Motor neuron (in vitro differentiated cells): ENCODE results near the gene SCMH1. TPM values are rescaled to one million over a fixed set of nuclear protein-coding genes. Genes with fewer than 3 reads are reported as not detected.

Source experiments
- ATAC-seq, 8 experiments: fragments of 200-7000 bp; cut with Tn5 transposase; replicated peaks in 6 of 8; 2 replicates each; pipeline ENCODE4 v1.8.0; 2021; ENCODE audit warnings: mild to moderate bottlenecking in 8 of 8, moderate library complexity in 8 of 8
- H3K27ac ChIP-seq, 2 donors: fragments of 250-450 bp; sonication (Bioruptor Pico); 2 replicates each; pipeline ENCODE4 v1.9.0; 2021; ENCODE audit warnings: antibody characterized with exemption in 2 of 2, mild to moderate bottlenecking in 2 of 2, moderate library complexity in 1 of 2
- H3K4me1 ChIP-seq, 2 donors: fragments of 250-450 bp; sonication (Bioruptor Pico); replicated peaks in 1 of 2; 2 replicates each; pipeline ENCODE4 v1.6.1; 2021; ENCODE audit warnings: antibody characterized with exemption in 2 of 2, mild to moderate bottlenecking in 2 of 2, moderate library complexity in 1 of 2
- H3K4me3 ChIP-seq, 5 donors: fragments of 250-450 bp; sonication (Bioruptor Pico); 2 replicates each; pipeline ENCODE4 v1.9.0; 2021; ENCODE audit warnings: antibody characterized with exemption in 5 of 5, mild to moderate bottlenecking in 5 of 5, moderate library complexity in 4 of 5
- WGBS, 10 experiments: fragments of 450-650 bp; shearing (Covaris generic); methylation state at CpG; one replicate each; pipeline ENCODE4 v1.0.0; 2022; 5-methylcytosine and 5-hydroxymethylcytosine counted together
- in situ Hi-C, 9 experiments: fragments of 400-800 bp; cut with MboI; loops; one replicate each; pipeline ENCODE4 v1.15.0; 2021; ENCODE audit warnings: low sequenced_read_pairs in 9 of 9, low pct_unique_long_range_greater_than_20kb in 2 of 9; ENCODE audit not compliant: unreplicated experiment in 9 of 9
- total RNA-seq, 8 experiments: library from RNA; unstranded; fragments of 300-600 nt; gene quantifications; 2 replicates each; pipeline versions ENCODE4 v1.2.3 to v1.2.4, GENCODE V29; 2022

The SCMH1 gene
- total RNA-seq, 8 experiments from 2014 or later = 8.8 to 40.9 (median 30.1) TPM

- WGBS, 10 experiments = 58 to 100% (median 90%) methylated on average over 1 to 2 of the region's 2 CpGs; no CpG with 5 or more reads in 3 of the 10 experiments
- Histone ChIP-seq H3K27ac (no peak overlapping the region), H3K4me3 (no peak overlapping the region), H3K4me1 (no peaks in the 10 kb centered on the region)
- in situ Hi-C loops = loop anchor here in 1 of 9 experiments (25.0 kb wide), 1 partner anchor 193 kb away; the partner anchor contains the start of gene SCMH1
- ATAC-seq = peak in 1 of 8 experiments; percentile 33
Observed at GRCh38 chr1:41044187-41044586, 197.9 kb downstream of the SCMH1 start.

- no peak overlapping the region for H3K4me3 ChIP-seq
- H3K4me1 ChIP-seq = no peaks in the 10 kb centered on the region
- H3K27ac ChIP-seq = no peak overlapping the region
- no peak for ATAC-seq
- WGBS, 10 experiments = 82 to 100% (median 100%) methylated on average over 1 to 3 of the region's 3 CpGs; no CpG with 5 or more reads in 3 of the 10 experiments
- in situ Hi-C loops = loop anchor here in 1 of 9 experiments (25.0 kb wide), 1 partner anchor 196 kb away; the partner anchor contains the start of gene SCMH1
Observed at GRCh38 chr1:41041614-41042270, 200.4 kb downstream of the SCMH1 start.

- no peak overlapping the region for H3K27ac ChIP-seq
- in situ Hi-C loops = loop anchor here in 1 of 9 experiments (25.0 kb wide), 1 partner anchor 199 kb away; the partner anchor contains the start of gene SCMH1
- ATAC-seq = no peak
- H3K4me3 ChIP-seq = no peak overlapping the region
- 71 to 100% (median 93%) methylated on average over 1 to 5 of the region's 5 CpGs; no CpG with 5 or more reads in 1 of the 10 experiments for WGBS, 10 experiments
- H3K4me1 ChIP-seq = no peaks in the 10 kb centered on the region
Observed at GRCh38 chr1:41038110-41038509, 204.0 kb downstream of the SCMH1 start.

- H3K27ac ChIP-seq = no peak overlapping the region
- WGBS, 10 experiments = 80 to 100% (median 95%) methylated on average over 1 to 3 of the region's 3 CpGs; no CpG with 5 or more reads in 4 of the 10 experiments
- ATAC-seq = no peak
- in situ Hi-C loops = loop anchor here in 1 of 9 experiments (25.0 kb wide), 1 partner anchor 200 kb away; the partner anchor contains the start of gene SCMH1
- no peaks in the 10 kb centered on the region for H3K4me1 ChIP-seq
- no peak overlapping the region for H3K4me3 ChIP-seq
Observed at GRCh38 chr1:41037116-41037903, 204.8 kb downstream of the SCMH1 start.

- 82 to 100% (median 100%) methylated on average over 1 to 3 of the region's 3 CpGs; no CpG with 5 or more reads in 2 of the 10 experiments for WGBS, 10 experiments
- no peak for ATAC-seq
- H3K4me3 ChIP-seq = no peak overlapping the region
- no peak overlapping the region for H3K27ac ChIP-seq
- H3K4me1 ChIP-seq = no peaks in the 10 kb centered on the region
- in situ Hi-C loops = loop anchor here in 1 of 9 experiments (25.0 kb wide), 1 partner anchor 204 kb away; the partner anchor contains the start of gene SCMH1
Observed at GRCh38 chr1:41033272-41033671, 208.8 kb downstream of the SCMH1 start.

GRCh38 chr1:41032147-41032546 lies 210.0 kb downstream of the SCMH1 start:
- 60 to 100% (median 100%) methylated on average over 1 to 2 of the region's 2 CpGs for WGBS, 10 experiments
- H3K27ac ChIP-seq = no peak overlapping the region
- no peaks in the 10 kb centered on the region for H3K4me1 ChIP-seq
- in situ Hi-C loops = loop anchor here in 1 of 9 experiments (25.0 kb wide), 1 partner anchor 205 kb away; the partner anchor contains the start of gene SCMH1
- no peak for ATAC-seq
- no peak overlapping the region for H3K4me3 ChIP-seq

GRCh38 chr1:41030872-41031616 lies 211.1 kb downstream of the SCMH1 start:
- H3K4me3 ChIP-seq = no peak overlapping the region
- no peak for ATAC-seq
- in situ Hi-C loops = loop anchor here in 1 of 9 experiments (25.0 kb wide), 1 partner anchor 206 kb away; the partner anchor contains the start of gene SCMH1
- 83 to 100% (median 95%) methylated on average over 1 to 7 of the region's 8 CpGs; no CpG with 5 or more reads in 4 of the 10 experiments for WGBS, 10 experiments
- no peak overlapping the region for H3K27ac ChIP-seq
- H3K4me1 ChIP-seq = no peaks in the 10 kb centered on the region

- H3K27ac ChIP-seq = no peak overlapping the region
- no peaks in the 10 kb centered on the region for H3K4me1 ChIP-seq
- no peak for ATAC-seq
- no peak overlapping the region for H3K4me3 ChIP-seq
- 89 to 97% (median 95%) methylated on average over 3 to 9 of the region's 10 CpGs; no CpG with 5 or more reads in 5 of the 10 experiments for WGBS, 10 experiments
- in situ Hi-C loops = loop anchor here in 1 of 9 experiments (25.0 kb wide), 1 partner anchor 209 kb away; the partner anchor contains the start of gene SCMH1
Observed at GRCh38 chr1:41028034-41028642, 214.0 kb downstream of the SCMH1 start.

- H3K4me3 ChIP-seq = no peak overlapping the region
- no peak for ATAC-seq
- 83 to 100% (median 93%) methylated on average over 1 to 4 of the region's 4 CpGs; no CpG with 5 or more reads in 5 of the 10 experiments for whole genome bisulfite sequencing, 10 experiments
- no peak overlapping the region for H3K27ac ChIP-seq
- peaks cover 0 to 4% of the 10 kb centered on the region in 2 donors for H3K4me1 ChIP-seq
- in situ Hi-C loops = loop anchor here in 1 of 9 experiments (25.0 kb wide), 1 partner anchor 211 kb away; the partner anchor contains the start of gene SCMH1
Observed at GRCh38 chr1:41025979-41026819, 215.9 kb downstream of the SCMH1 start.

GRCh38 chr1:41024953-41025352 lies 217.2 kb downstream of the SCMH1 start:
- WGBS, 10 experiments = 0 to 100% (median 83%) methylated on average over 1 to 2 of the region's 2 CpGs; no CpG with 5 or more reads in 4 of the 10 experiments
- no peak overlapping the region for H3K4me3 ChIP-seq
- peak in 1 of 8 experiments; percentile 21 for ATAC-seq
- in situ Hi-C loops = loop anchor here in 1 of 9 experiments (25.0 kb wide), 1 partner anchor 212 kb away; the partner anchor contains the start of gene SCMH1
- no peak overlapping the region for H3K27ac ChIP-seq
- peaks cover 0 to 4% of the 10 kb centered on the region in 2 donors for H3K4me1 ChIP-seq

GRCh38 chr1:41023279-41023990 lies 218.7 kb downstream of the SCMH1 start:
- Histone ChIP-seq H3K27ac (no peak overlapping the region), H3K4me3 (no peak overlapping the region), H3K4me1 (peaks cover 0 to 4% of the 10 kb centered on the region in 2 donors)
- in situ Hi-C loops = no loop called here
- 81 to 95% (median 87%) methylated on average over 1 to 5 of the region's 5 CpGs; no CpG with 5 or more reads in 6 of the 10 experiments for WGBS, 10 experiments
- ATAC-seq = peak in 4 of 8 experiments; percentile 4 to 44 (median 18)
